HTERT RPE-1 (cell line): Measurements from ENCODE around the gene TMEM245.

Experiments
- in situ Hi-C: fragments of 300-500 bp; cut with MboI; formaldehyde crosslinking; loops from 4 replicates; pipeline ENCODE4 v1.14.3; 2020; ENCODE audit warnings: low sequenced_read_pairs

The TMEM245 gene

GRCh38 chr9:109031241-109031640 lies 88.5 kb downstream of the TMEM245 start:
- in situ Hi-C loops, result no loop called here

- in situ Hi-C loops, result no loop called here
Measured at GRCh38 chr9:109030426-109030825, 89.3 kb downstream of the TMEM245 start.

GRCh38 chr9:109028457-109028856 lies 91.3 kb downstream of the TMEM245 start:
- in situ Hi-C loops, result no loop called here

- in situ Hi-C loops, result no loop called here
Measured at GRCh38 chr9:109027176-109027575, 92.6 kb downstream of the TMEM245 start.

GRCh38 chr9:109026306-109026705 lies 93.4 kb downstream of the TMEM245 start:
- in situ Hi-C loops, result no loop called here

- in situ Hi-C loops, result no loop called here
Measured at GRCh38 chr9:109022873-109023272, 96.9 kb downstream of the TMEM245 start.

- in situ Hi-C loops, result no loop called here
Measured at GRCh38 chr9:109020581-109021511, 98.9 kb downstream of the TMEM245 start.

- in situ Hi-C loops, result no loop called here
Measured at GRCh38 chr9:109020113-109020512, 99.6 kb downstream of the TMEM245 start.

- in situ Hi-C loops, result no loop called here
Measured at GRCh38 chr9:109019420-109019819, 100.3 kb downstream of the TMEM245 start.

- in situ Hi-C loops, result no loop called here
Measured at GRCh38 chr9:109017493-109017892, 102.3 kb downstream of the TMEM245 start.

GRCh38 chr9:109017061-109017460 lies 102.7 kb downstream of the TMEM245 start:
- in situ Hi-C loops, result no loop called here

GRCh38 chr9:109016132-109016531 lies 103.6 kb downstream of the TMEM245 start:
- in situ Hi-C loops, result no loop called here

GRCh38 chr9:109014608-109015280 lies 105.0 kb downstream of the TMEM245 start:
- in situ Hi-C loops, result no loop called here

GRCh38 chr9:109013679-109014607 lies 105.8 kb downstream of the TMEM245 start:
- in situ Hi-C loops, result no loop called here

- in situ Hi-C loops, result no loop called here
Measured at GRCh38 chr9:109012876-109013678, 106.7 kb downstream of the TMEM245 start, which contains the start of gene CTNNAL1. Gene CTNNAL1, minus strand, starts transcription at chr9:109013499. Its CDS starts 57 bp downstream, at chr9:109013442.

- in situ Hi-C loops, result no loop called here
Measured at GRCh38 chr9:109012009-109012875, 107.5 kb downstream of the TMEM245 start.

- in situ Hi-C loops, result no loop called here
Measured at GRCh38 chr9:109011231-109011671, 108.5 kb downstream of the TMEM245 start.

- in situ Hi-C loops, result no loop called here
Measured at GRCh38 chr9:109010746-109011145, 109.0 kb downstream of the TMEM245 start.

- in situ Hi-C loops, result no loop called here
Measured at GRCh38 chr9:109005678-109006077, 114.1 kb downstream of the TMEM245 start.
